Measurements from ENCODE around the gene CILP2.

DNA sequence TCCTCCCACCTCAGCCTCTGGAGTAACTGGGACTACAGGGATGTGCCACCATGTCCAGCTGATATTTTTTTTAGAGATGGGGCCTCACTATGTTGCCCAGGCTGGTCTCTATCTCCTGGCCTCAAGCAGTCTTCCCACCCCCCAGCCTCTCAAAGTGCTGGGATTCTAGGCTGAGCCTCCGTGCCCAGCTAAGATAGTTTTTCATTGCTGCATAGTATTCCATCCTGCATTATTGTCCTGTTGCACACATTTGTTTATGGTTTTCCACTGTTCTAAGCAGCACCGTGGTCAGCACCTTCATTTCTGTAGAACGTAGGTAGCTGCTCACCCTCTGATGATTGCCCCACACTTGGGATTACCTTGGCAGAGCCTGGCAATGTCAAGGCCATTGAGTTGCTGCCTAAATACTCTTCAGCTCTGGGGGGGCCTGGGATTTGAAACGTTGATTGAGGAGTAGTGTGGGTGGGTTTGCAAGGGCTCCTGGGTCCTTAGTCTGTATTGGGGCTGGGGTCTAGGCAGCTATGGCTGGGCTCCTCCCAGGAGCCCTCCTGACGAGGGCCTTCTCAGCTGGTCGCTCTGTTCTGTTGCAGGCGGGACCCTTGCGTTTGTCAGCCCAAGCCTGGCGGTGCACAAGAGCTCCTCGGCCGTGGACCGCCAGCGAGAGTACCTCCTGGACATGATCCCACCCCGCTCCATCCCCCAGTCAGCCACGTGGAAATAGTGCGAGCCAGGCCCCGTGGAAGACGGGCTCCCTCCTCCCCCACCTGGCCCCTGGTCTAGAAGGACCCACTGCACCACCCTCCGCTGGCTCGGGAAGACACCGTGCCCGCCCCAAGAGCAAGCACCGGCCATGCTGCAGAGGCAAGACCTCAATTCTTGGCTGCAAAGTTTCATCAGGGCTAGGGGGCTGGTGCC lies 33.1 kb upstream of the CILP2 start:
- TF ChIP-seq, protein P1, sequence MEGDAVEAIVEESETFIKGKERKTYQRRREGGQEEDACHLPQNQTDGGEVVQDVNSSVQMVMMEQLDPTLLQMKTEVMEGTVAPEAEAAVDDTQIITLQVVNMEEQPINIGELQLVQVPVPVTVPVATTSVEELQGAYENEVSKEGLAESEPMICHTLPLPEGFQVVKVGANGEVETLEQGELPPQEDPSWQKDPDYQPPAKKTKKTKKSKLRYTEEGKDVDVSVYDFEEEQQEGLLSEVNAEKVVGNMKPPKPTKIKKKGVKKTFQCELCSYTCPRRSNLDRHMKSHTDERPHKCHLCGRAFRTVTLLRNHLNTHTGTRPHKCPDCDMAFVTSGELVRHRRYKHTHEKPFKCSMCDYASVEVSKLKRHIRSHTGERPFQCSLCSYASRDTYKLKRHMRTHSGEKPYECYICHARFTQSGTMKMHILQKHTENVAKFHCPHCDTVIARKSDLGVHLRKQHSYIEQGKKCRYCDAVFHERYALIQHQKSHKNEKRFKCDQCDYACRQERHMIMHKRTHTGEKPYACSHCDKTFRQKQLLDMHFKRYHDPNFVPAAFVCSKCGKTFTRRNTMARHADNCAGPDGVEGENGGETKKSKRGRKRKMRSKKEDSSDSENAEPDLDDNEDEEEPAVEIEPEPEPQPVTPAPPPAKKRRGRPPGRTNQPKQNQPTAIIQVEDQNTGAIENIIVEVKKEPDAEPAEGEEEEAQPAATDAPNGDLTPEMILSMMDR (conservative IDR thresholded peaks at IDR 0.05; ENCODE audit: low read length), result no peak
- no peak for TF ChIP-seq EZH2phosphoT487 (IDR thresholded peaks at IDR 0.05; ENCODE audit: borderline replicate concordance)
